ENCODE data around the gene BRIP1.

GRCh38 chr17:61774724-61775123, 88.6 kb downstream of the BRIP1 start:
- TF ChIP-seq, protein P1, sequence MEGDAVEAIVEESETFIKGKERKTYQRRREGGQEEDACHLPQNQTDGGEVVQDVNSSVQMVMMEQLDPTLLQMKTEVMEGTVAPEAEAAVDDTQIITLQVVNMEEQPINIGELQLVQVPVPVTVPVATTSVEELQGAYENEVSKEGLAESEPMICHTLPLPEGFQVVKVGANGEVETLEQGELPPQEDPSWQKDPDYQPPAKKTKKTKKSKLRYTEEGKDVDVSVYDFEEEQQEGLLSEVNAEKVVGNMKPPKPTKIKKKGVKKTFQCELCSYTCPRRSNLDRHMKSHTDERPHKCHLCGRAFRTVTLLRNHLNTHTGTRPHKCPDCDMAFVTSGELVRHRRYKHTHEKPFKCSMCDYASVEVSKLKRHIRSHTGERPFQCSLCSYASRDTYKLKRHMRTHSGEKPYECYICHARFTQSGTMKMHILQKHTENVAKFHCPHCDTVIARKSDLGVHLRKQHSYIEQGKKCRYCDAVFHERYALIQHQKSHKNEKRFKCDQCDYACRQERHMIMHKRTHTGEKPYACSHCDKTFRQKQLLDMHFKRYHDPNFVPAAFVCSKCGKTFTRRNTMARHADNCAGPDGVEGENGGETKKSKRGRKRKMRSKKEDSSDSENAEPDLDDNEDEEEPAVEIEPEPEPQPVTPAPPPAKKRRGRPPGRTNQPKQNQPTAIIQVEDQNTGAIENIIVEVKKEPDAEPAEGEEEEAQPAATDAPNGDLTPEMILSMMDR (IDR thresholded peaks at IDR 0.05 in 8 of 11, conservative IDR thresholded peaks at IDR 0.05 in 3 of 11): no peak
- TF ChIP-seq POLR2A (IDR thresholded peaks at IDR 0.05): no peak
